Hepatocyte (in vitro differentiated cells): ENCODE data around the gene ZMYND10.

Experiments
- EZH2 ChIP-seq: fragments of 200-600 bp; sonication (generic); IDR thresholded peaks from 2 replicates; pipeline ENCODE4 v1.6.1; 2016; ENCODE audit warnings: antibody characterized with exemption, mild to moderate bottlenecking, borderline replicate concordance
- EZH2phosphoT487 ChIP-seq: fragments of 200-600 bp; sonication (generic); IDR thresholded peaks from one replicate; pipeline ENCODE4 v1.6.1; 2018; ENCODE audit warnings: antibody characterized with exemption, mild to moderate bottlenecking, low read depth, moderate library complexity; ENCODE audit not compliant: unreplicated experiment, severe bottlenecking
- TF ChIP-seq, protein P1 (sequence below): fragments of 200-600 bp; sonication (generic); IDR thresholded peaks from 2 replicates; pipeline ENCODE4 v1.5.1; 2016; ENCODE audit warnings: antibody characterized with exemption, mild to moderate bottlenecking; ENCODE audit not compliant: poor library complexity

DNA sequence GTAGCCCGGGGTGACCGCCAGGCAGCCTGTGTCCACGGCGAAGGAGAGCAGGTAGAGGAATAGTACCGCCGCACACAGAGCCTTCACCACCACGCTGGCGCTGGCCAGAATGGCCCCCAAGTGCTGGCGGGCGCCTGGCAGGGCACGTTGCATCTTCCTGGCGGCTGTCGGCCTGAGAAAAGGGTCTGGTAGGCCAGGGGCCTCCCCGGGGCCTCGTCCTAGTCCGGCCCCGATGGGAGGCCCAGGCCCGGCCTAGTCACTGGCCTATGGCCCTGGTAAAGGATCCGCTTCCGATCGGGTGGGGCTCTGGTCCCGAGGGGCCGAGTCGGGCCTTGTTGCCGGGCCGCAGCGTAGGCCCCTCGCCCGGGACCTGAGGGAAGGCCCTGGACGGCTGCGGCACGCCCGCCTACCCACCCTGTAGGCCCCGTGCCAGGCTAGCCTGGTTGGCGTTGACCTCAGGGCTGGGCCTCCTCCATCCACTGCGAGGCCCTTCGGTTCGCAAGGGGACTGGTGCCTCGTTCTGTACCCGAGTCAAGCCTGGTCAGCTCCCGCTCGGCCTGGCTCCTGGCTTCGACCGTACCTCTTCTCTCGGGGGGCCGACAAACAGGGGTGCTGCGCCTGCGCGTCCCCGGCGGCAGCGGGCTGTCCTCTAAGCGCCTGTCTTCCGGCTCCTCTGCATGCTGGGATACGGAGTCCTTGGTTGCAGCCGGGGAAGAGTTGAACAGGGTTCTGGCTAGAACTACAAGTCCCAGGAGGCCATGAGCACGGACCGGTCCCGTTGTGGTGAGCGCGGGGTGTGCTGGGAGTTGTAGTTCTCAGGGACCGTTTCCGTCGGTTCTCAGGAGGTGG lies 13.6 kb upstream of the ZMYND10 start, which contains the start of gene TMEM115:
- TF ChIP-seq, protein P1, sequence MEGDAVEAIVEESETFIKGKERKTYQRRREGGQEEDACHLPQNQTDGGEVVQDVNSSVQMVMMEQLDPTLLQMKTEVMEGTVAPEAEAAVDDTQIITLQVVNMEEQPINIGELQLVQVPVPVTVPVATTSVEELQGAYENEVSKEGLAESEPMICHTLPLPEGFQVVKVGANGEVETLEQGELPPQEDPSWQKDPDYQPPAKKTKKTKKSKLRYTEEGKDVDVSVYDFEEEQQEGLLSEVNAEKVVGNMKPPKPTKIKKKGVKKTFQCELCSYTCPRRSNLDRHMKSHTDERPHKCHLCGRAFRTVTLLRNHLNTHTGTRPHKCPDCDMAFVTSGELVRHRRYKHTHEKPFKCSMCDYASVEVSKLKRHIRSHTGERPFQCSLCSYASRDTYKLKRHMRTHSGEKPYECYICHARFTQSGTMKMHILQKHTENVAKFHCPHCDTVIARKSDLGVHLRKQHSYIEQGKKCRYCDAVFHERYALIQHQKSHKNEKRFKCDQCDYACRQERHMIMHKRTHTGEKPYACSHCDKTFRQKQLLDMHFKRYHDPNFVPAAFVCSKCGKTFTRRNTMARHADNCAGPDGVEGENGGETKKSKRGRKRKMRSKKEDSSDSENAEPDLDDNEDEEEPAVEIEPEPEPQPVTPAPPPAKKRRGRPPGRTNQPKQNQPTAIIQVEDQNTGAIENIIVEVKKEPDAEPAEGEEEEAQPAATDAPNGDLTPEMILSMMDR: no peak
- TF ChIP-seq EZH2 (no peak), EZH2phosphoT487 (no peak)
